Naive thymus-derived CD8-positive, alpha-beta T cell (primary cell): ENCODE data around the gene COX6B1. TPM values are rescaled to one million over a fixed set of nuclear protein-coding genes. Genes with fewer than 3 reads are reported as not detected.
A peak's percentile ranks its signal among the peaks of the same experiment; 100 is the strongest.

Source experiments
- ATAC-seq, 2 donors: fragments of 150-1000 bp; cut with Tn5 transposase in 1 of 2; sonication (Bioruptor Pico), chemical (Tn5 transposase) in 1 of 2; 1 replicate in 1 of 2; 2 replicates in 1 of 2; pipeline ENCODE4 v1.10.0; 2021; ENCODE audit warnings: mild to moderate bottlenecking in 2 of 2, moderate library complexity in 2 of 2
- POLR2A ChIA-PET: fragments of 350-600 bp; sonication (Branson Sonifier 250); formaldehyde crosslinking; loops from one replicate; lab custom pipeline; 2021; ENCODE audit warnings: antibody characterized with exemption; lab: Charles Lee
- DNase-seq, 10 donors: peaks; one replicate each; pipeline versions ENCODE4 v3.0.0 to v3.0.0-alpha.2; 2020 to 2022
- H3K27ac Mint-ChIP-seq, 10 donors: one replicate each; pipeline ENCODE4 v1.8.0; 2020 to 2022; ENCODE audit warnings: mild to moderate bottlenecking in 10 of 10, mixed read lengths in 10 of 10, moderate library complexity in 4 of 10, inconsistent platforms in 1 of 10
- H3K27me3 Mint-ChIP-seq, 5 donors: one replicate each; pipeline ENCODE4 v1.8.0; 2021 to 2022; ENCODE audit warnings: mixed read lengths in 5 of 5
- H3K36me3 Mint-ChIP-seq, 3 donors: one replicate each; pipeline ENCODE4 v1.8.0; 2020 to 2022; ENCODE audit warnings: mixed read lengths in 3 of 3, mild to moderate bottlenecking in 2 of 3, inconsistent platforms in 1 of 3
- H3K4me1 Mint-ChIP-seq, 4 donors: one replicate each; pipeline ENCODE4 v1.8.0; 2021 to 2022; ENCODE audit warnings: mixed read lengths in 4 of 4
- H3K4me3 Mint-ChIP-seq, 10 donors: one replicate each; pipeline ENCODE4 v1.8.0; 2020 to 2022; ENCODE audit warnings: mild to moderate bottlenecking in 10 of 10, mixed read lengths in 10 of 10, moderate library complexity in 6 of 10, inconsistent platforms in 1 of 10
- H3K9me3 Mint-ChIP-seq, 9 donors: one replicate each; pipeline ENCODE4 v1.8.0; 2020 to 2022; ENCODE audit warnings: mixed read lengths in 9 of 9, mild to moderate bottlenecking in 3 of 9, inconsistent platforms in 1 of 9, moderate library complexity in 1 of 9
- polyA plus RNA-seq, 3 donors: library from polyadenylated mRNA; unstranded; fragments of 300-500 nt; fragmentation: Illumina TruSeq; gene quantifications; one replicate each; pipeline ENCODE4 v1.2.3, GENCODE V29; 2021
- total RNA-seq, 8 experiments: library from RNA in 2 of 8; stranded (reverse) in 2 of 8; gene quantifications; one replicate each; pipeline ENCODE4 v1.2.3 and lab custom pipeline; 2021 to 2026

COX6B1 gene
- total and polyA plus RNA-seq, 5 experiments from 2014 or later: 197 to 920 (median 824) TPM

GRCh38 chr19:35637165-35637564 lies 11.0 kb upstream of the COX6B1 start:
- Mint-ChIP-seq H3K36me3 (peaks cover 0 to 59% (median 5%) of the 10 kb centered on the region in 3 donors), H3K4me1 (peaks cover 12 to 24% (median 15%) of the 10 kb centered on the region in 4 donors), H3K27me3 (no peaks in the 10 kb centered on the region), H3K4me3 (no peak overlapping the region), H3K9me3 (no peaks in the 10 kb centered on the region), H3K27ac (no peak overlapping the region)
- ATAC-seq (no peak), DNase-seq (no peak)
- POLR2A ChIA-PET: no interaction called here

DNA sequence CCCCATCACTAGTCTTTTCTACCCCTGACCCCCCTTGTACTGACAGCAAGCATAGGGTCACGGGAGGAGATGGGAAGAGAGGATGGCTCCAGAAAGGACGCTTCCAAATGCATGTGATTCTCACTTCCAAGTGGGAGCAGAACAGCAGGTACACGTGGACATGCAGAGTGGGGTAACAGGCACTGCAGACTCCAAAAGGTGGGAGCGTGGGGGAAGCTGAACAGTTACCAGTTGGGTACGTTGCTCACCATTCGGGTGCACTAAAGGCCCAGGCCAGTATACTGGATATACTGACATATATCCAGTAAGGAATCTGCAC lies 8.8 kb upstream of the COX6B1 start:
- H3K4me3 Mint-ChIP-seq: no peak overlapping the region
- peak overlapping the region in 2 of 10 donors; percentile 30 to 45 for H3K27ac Mint-ChIP-seq
- peaks cover 5 to 24% (median 19%) of the 10 kb centered on the region in 4 donors for H3K4me1 Mint-ChIP-seq
- DNase-seq (no peak), ATAC-seq (no peak)
- H3K36me3 Mint-ChIP-seq: peaks cover 0 to 38% (median 5%) of the 10 kb centered on the region in 3 donors
- POLR2A ChIA-PET: interaction anchor here (0.5 kb wide), 1 partner anchor 117 kb away, joined by 6 read pairs; no protein-coding TSS in a partner anchor
- H3K9me3 Mint-ChIP-seq: no peaks in the 10 kb centered on the region
- H3K27me3 Mint-ChIP-seq: no peaks in the 10 kb centered on the region

GRCh38 chr19:35639863-35640262 lies 8.3 kb upstream of the COX6B1 start:
- H3K4me3 Mint-ChIP-seq: peak overlapping the region in 1 of 10 donors; percentile 19
- H3K27ac Mint-ChIP-seq: peak overlapping the region in 3 of 10 donors; percentile 0 to 30 (median 28)
- POLR2A ChIA-PET: interaction anchor here (0.5 kb wide), 1 partner anchor 118 kb away, joined by 6 read pairs; no protein-coding TSS in a partner anchor

DNA sequence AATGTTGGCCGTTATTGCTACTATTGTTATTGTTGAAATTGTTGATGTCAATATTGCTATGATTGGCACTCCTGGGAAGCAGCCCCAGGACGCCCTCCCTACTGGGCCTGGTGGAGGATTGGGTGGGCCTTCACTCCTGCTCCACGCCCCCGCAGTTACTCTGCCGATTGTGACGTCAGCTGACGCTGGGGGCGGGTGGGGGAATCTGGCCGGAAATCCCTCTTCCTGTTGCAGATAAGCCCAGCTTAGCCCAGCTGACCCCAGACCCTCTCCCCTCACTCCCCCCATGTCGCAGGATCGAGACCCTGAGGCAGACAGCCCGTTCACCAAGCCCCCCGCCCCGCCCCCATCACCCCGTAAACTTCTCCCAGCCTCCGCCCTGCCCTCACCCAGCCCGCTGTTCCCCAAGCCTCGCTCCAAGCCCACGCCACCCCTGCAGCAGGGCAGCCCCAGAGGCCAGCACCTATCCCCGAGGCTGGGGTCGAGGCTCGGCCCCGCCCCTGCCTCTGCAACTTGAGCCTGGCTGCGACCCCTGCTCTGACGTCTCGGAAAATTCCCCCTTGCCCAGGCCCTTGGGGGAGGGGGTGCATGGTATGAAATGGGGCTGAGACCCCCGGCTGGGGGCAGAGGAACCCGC lies 6.5 kb upstream of the COX6B1 start, which contains the start of gene ETV2:
Gene ETV2 (plus strand): TSS at position 231 of the 637 bp plus-strand sequence. CDS start 716 bp downstream, outside the sequence.
- POLR2A ChIA-PET: interaction anchor here (1.5 kb wide), 2 partner anchors 12 to 103 kb away, joined by 4 to 6 read pairs; partner anchors contain the start of gene U2AF1L4
- ATAC-seq (no peak), DNase-seq (peak in 9 of 10 donors; percentile 41 to 81 (median 57))
- H3K4me3 Mint-ChIP-seq: peak within 1 kb of the TSS; percentile 67 to 97 (median 86)
- H3K27ac Mint-ChIP-seq: peak within 1 kb of the TSS in 9 of 10 donors; percentile 45 to 94 (median 79)
- H3K4me1 Mint-ChIP-seq: peaks cover 11 to 43% (median 34%) of the 10 kb centered on the region in 4 donors
- peaks cover 0 to 17% (median 0%) of the 10 kb centered on the region in 3 donors for H3K36me3 Mint-ChIP-seq
- H3K27me3 Mint-ChIP-seq: no peaks in the 10 kb centered on the region
- no peaks in the 10 kb centered on the region for H3K9me3 Mint-ChIP-seq

More at GRCh38 chr19:35639863-35640262, 8.3 kb upstream of the COX6B1 start:
- no peak for ATAC-seq
- peaks cover 9 to 30% (median 24%) of the 10 kb centered on the region in 4 donors for H3K4me1 Mint-ChIP-seq
- H3K27me3 Mint-ChIP-seq: no peaks in the 10 kb centered on the region
- no peak for DNase-seq
- no peaks in the 10 kb centered on the region for H3K9me3 Mint-ChIP-seq
- H3K36me3 Mint-ChIP-seq: peaks cover 0 to 34% (median 5%) of the 10 kb centered on the region in 3 donors

DNA sequence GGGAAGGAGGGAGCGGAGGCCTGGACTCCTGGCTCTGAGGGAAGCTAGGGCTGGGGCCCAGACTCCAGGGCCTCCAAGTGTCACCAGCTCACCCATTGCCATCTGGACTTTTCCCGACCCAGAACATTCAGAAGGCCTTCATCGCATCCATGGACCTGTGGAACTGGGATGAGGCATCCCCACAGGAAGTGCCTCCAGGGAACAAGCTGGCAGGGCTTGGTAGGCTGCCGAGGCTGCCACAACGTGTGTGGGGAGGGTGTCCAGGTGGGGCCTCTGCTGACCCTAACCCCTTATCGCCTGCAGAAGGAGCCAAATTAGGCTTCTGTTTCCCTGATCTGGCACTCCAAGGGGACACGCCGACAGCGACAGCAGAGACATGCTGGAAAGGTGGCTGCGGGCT lies 5.8 kb upstream of the COX6B1 start:
- Mint-ChIP-seq H3K9me3 (no peaks in the 10 kb centered on the region), H3K4me3 (peak overlapping the region; percentile 48 to 97 (median 86)), H3K27me3 (no peaks in the 10 kb centered on the region), H3K27ac (peak overlapping the region in 8 of 10 donors; percentile 20 to 82 (median 46)), H3K36me3 (peaks cover 0 to 10% (median 0%) of the 10 kb centered on the region in 3 donors), H3K4me1 (peaks cover 12 to 46% (median 35%) of the 10 kb centered on the region in 4 donors)
- no peak for DNase-seq
- POLR2A ChIA-PET: interaction anchor here (0.6 to 3.1 kb wide), 5 partner anchors 13 to 102 kb away, joined by 4 to 24 read pairs (median 5); partner anchors contain the start of genes HAUS5 and U2AF1L4
- ATAC-seq: no peak

GRCh38 chr19:35642798-35643254 lies 5.3 kb upstream of the COX6B1 start:
- no peak for DNase-seq
- Mint-ChIP-seq H3K4me3 (peak overlapping the region; percentile 63 to 97 (median 89)), H3K9me3 (no peaks in the 10 kb centered on the region), H3K27ac (peak overlapping the region in 5 of 10 donors; percentile 47 to 92 (median 82)), H3K27me3 (no peaks in the 10 kb centered on the region), H3K4me1 (peaks cover 12 to 48% (median 35%) of the 10 kb centered on the region in 4 donors), H3K36me3 (peaks cover 0 to 6% (median 0%) of the 10 kb centered on the region in 3 donors)
- ATAC-seq: no peak
- POLR2A ChIA-PET: interaction anchor here (0.6 to 3.1 kb wide), 6 partner anchors 13 to 472 kb away, joined by 4 to 24 read pairs (median 4); partner anchors contain the start of genes HAUS5, POLR2I, TBCB and U2AF1L4

- Mint-ChIP-seq H3K36me3 (no peaks in the 10 kb centered on the region), H3K27me3 (no peaks in the 10 kb centered on the region), H3K4me1 (peaks cover 12 to 53% (median 41%) of the 10 kb centered on the region in 4 donors), H3K27ac (peak overlapping the region in 9 of 10 donors; percentile 75 to 96 (median 92)), H3K9me3 (no peaks in the 10 kb centered on the region), H3K4me3 (peak overlapping the region; percentile 83 to 97 (median 91))
- peak; percentile 63 to 88 (median 76) for DNase-seq
- POLR2A ChIA-PET: interaction anchor here (0.6 to 3.1 kb wide), 5 partner anchors 10 to 472 kb away, joined by 3 to 24 read pairs (median 5); partner anchors contain the start of genes HAUS5, POLR2I and TBCB
- peak; percentile 31 to 42 for ATAC-seq
Observed at GRCh38 chr19:35643255-35644205, 4.6 kb upstream of the COX6B1 start.

DNA sequence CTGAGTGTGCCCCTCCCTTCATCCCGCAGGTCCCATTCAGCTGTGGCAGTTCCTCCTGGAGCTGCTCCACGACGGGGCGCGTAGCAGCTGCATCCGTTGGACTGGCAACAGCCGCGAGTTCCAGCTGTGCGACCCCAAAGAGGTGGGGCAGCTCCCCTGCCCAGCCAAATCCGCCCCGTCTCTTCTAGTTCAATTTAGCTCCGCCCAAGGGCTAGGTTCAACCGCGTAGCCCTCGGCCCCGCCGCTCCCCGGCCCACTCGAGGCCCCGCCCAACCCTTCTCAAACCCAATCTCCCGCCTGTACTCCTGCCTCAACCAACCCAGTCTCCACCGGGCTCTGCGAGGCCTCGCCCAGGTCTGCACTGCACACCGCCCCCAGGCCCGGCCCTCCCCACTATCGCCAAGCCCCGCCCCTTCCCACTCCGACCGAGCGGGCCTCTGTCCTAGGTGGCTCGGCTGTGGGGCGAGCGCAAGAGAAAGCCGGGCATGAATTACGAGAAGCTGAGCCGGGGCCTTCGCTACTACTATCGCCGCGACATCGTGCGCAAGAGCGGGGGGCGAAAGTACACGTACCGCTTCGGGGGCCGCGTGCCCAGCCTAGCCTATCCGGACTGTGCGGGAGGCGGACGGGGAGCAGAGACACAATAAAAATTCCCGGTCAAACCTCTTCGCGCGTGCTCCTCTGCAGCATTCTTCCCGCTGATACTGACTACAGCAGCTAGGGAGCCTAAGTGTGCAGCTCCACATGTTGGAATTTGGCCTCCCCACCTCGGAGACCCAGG lies 3.7 kb upstream of the COX6B1 start:
- Mint-ChIP-seq H3K27me3 (no peaks in the 10 kb centered on the region), H3K27ac (peak overlapping the region; percentile 67 to 96 (median 92)), H3K36me3 (no peaks in the 10 kb centered on the region), H3K9me3 (no peaks in the 10 kb centered on the region), H3K4me3 (peak overlapping the region; percentile 83 to 97 (median 91)), H3K4me1 (peaks cover 16 to 61% (median 49%) of the 10 kb centered on the region in 4 donors)
- ATAC-seq: peak; percentile 79
- POLR2A ChIA-PET: interaction anchor here (0.6 to 3.1 kb wide), 8 partner anchors 9 to 583 kb away, joined by 3 to 24 read pairs (median 4); partner anchors contain the start of gene HAUS5
- DNase-seq: peak; percentile 84 to 96 (median 91)

DNA sequence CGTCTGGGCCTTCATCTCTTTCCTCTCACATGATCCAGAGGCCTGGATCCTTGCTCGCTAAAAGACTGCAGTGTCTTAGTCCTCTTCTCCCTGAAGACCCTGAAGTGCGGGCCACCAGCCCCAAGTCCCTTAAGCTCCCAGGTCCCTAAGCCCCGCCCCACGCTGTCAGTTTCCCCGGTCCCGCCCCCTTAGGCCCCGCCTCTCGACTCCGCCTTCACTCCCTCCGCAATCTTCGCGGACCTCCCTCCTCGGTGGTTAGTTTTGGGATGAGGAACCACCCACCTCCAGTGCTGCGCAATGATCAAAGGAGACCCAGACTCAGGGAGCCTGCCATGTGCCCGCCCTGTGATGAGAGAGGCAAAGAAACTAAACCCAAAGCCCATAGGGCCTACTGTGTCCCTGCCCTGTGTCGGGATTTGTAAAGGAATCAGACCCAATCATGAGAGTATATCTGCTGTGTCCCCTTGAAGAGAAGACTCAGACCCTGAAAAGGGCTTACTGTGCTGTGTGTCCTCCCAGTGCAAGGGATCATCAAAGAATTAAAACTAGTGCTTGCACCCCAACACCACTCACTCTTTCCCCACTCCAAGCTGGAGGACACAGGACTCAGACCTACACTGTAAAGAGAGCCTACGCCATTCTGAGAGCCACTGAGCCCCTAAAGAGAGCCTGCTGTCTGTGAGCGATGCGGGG lies 3.0 kb upstream of the COX6B1 start:
- POLR2A ChIA-PET: interaction anchor here (1.0 to 3.1 kb wide), 5 partner anchors 9 to 96 kb away, joined by 3 to 24 read pairs (median 3); partner anchors contain the start of gene HAUS5
- Mint-ChIP-seq H3K4me3 (peak overlapping the region; percentile 83 to 97 (median 91)), H3K9me3 (no peaks in the 10 kb centered on the region), H3K27me3 (no peaks in the 10 kb centered on the region), H3K36me3 (peaks cover 0 to under 1% (median 0%) of the 10 kb centered on the region in 3 donors), H3K27ac (peak overlapping the region; percentile 67 to 96 (median 92)), H3K4me1 (peaks cover 13 to 64% (median 50%) of the 10 kb centered on the region in 4 donors)
- ATAC-seq (no peak), DNase-seq (peak; percentile 48 to 82 (median 59))

- Mint-ChIP-seq H3K36me3 (peaks cover 0 to 7% (median 0%) of the 10 kb centered on the region in 3 donors), H3K27me3 (no peaks in the 10 kb centered on the region), H3K4me3 (peak overlapping the region in 9 of 10 donors; percentile 38 to 97 (median 91)), H3K27ac (peak overlapping the region in 7 of 10 donors; percentile 56 to 96 (median 72)), H3K9me3 (no peaks in the 10 kb centered on the region), H3K4me1 (peaks cover 13 to 71% (median 54%) of the 10 kb centered on the region in 4 donors)
- no peak for ATAC-seq
- no peak for DNase-seq
- POLR2A ChIA-PET: interaction anchor here (1.0 to 1.2 kb wide), 3 partner anchors 9 to 95 kb away, joined by 3 read pairs; no protein-coding TSS in a partner anchor
Observed at GRCh38 chr19:35645680-35646511, 2.2 kb upstream of the COX6B1 start.
